H9 (cell line): ENCODE measurements around the gene ACOT7. TPM values are rescaled to one million over a fixed set of nuclear protein-coding genes. Genes with fewer than 3 reads are reported as not detected.

Source experiments
- DNase-seq: peaks from one replicate; pipeline ENCODE4 v3.0.0-alpha.2; 2017
- H2AFZ ChIP-seq: one replicate; pipeline ENCODE4 v1.6.1; 2013; ENCODE audit warnings: mild to moderate bottlenecking, low read length, control low read depth, moderate library complexity
- H2AK5ac ChIP-seq: 2 replicates; pipeline ENCODE4 v1.6.1; 2013; ENCODE audit warnings: low read length, control low read depth, mixed read lengths; ENCODE audit not compliant: insufficient read length
- H2BK120ac ChIP-seq: one replicate; pipeline ENCODE4 v1.6.1; 2013; ENCODE audit warnings: low read depth, mild to moderate bottlenecking, low read length, control low read depth, inconsistent platforms; ENCODE audit not compliant: poor library complexity, severe bottlenecking
- H2BK12ac ChIP-seq: 2 replicates; pipeline ENCODE4 v1.6.1; 2013; ENCODE audit warnings: low read length, control low read depth, mixed read lengths, low read depth; ENCODE audit not compliant: insufficient read length
- H2BK15ac ChIP-seq: 2 replicates; pipeline ENCODE4 v1.6.1; 2013; ENCODE audit warnings: low read depth, low read length, control low read depth
- H2BK20ac ChIP-seq: one replicate; pipeline ENCODE4 v1.6.1; 2013; ENCODE audit warnings: low read depth, mild to moderate bottlenecking, low read length, control low read depth, inconsistent platforms; ENCODE audit not compliant: poor library complexity, severe bottlenecking
- H2BK5ac ChIP-seq: 2 replicates; pipeline ENCODE4 v1.6.1; 2013; ENCODE audit warnings: low read length, control low read depth, mixed read lengths; ENCODE audit not compliant: insufficient read length
- H3K14ac ChIP-seq: 2 replicates; pipeline ENCODE4 v1.6.1; 2013; ENCODE audit warnings: low read length, control low read depth; ENCODE audit not compliant: insufficient read depth
- H3K18ac ChIP-seq: 2 replicates; pipeline ENCODE4 v1.6.1; 2013; ENCODE audit warnings: low read depth, mild to moderate bottlenecking, mixed read lengths, low read length, control low read depth; ENCODE audit not compliant: insufficient read length
- H3K23ac ChIP-seq: 2 replicates; pipeline ENCODE4 v1.6.1; 2013; ENCODE audit warnings: low read length, control low read depth, mixed read lengths, low read depth; ENCODE audit not compliant: insufficient read length
- H3K23me2 ChIP-seq: 2 replicates; pipeline ENCODE4 v1.6.1; 2013; ENCODE audit warnings: low read depth, mild to moderate bottlenecking, mixed read lengths, low read length, control low read depth; ENCODE audit not compliant: insufficient read length, poor library complexity, severe bottlenecking
- H3K27ac ChIP-seq: 2 replicates; pipeline ENCODE4 v1.5.1; 2013; ENCODE audit warnings: low read length, control low read depth, mixed read lengths, low read depth; ENCODE audit not compliant: insufficient read length
- H3K27me3 ChIP-seq: 2 replicates; pipeline ENCODE4 v1.6.1; 2013; ENCODE audit warnings: low read length, control low read depth, inconsistent platforms; ENCODE audit not compliant: insufficient read depth
- H3K4ac ChIP-seq: 2 replicates; pipeline ENCODE4 v1.6.1; 2013; ENCODE audit warnings: low read depth, mild to moderate bottlenecking, control low read depth, inconsistent platforms, low read length, moderate library complexity
- H3K4me1 ChIP-seq: 2 replicates; pipeline ENCODE4 v1.6.1; 2013; ENCODE audit warnings: low read length, control low read depth, inconsistent platforms; ENCODE audit not compliant: insufficient read depth
- H3K4me2 ChIP-seq: 2 replicates; pipeline ENCODE4 v1.6.1; 2013; ENCODE audit warnings: low read length, control low read depth, mixed read lengths; ENCODE audit not compliant: insufficient read length, insufficient read depth
- H3K56ac ChIP-seq: 2 replicates; pipeline ENCODE4 v1.6.1; 2013; ENCODE audit warnings: low read depth, mild to moderate bottlenecking, mixed read lengths, low read length, control low read depth; ENCODE audit not compliant: insufficient read length
- H3K79me1 ChIP-seq: 2 replicates; pipeline ENCODE4 v1.6.1; 2013; ENCODE audit warnings: low read depth, mild to moderate bottlenecking, moderate library complexity, low read length, control low read depth, inconsistent platforms; ENCODE audit not compliant: insufficient read depth, poor library complexity, severe bottlenecking
- H3K79me2 ChIP-seq: 2 replicates; pipeline ENCODE4 v1.6.1; 2013; ENCODE audit warnings: low read length, control low read depth, inconsistent platforms; ENCODE audit not compliant: insufficient read depth
- H3K9ac ChIP-seq: 2 replicates; pipeline ENCODE4 v1.6.1; 2013; ENCODE audit warnings: low read length, control low read depth, mixed read lengths; ENCODE audit not compliant: insufficient read length; ENCODE audit errors: extremely low read depth
- H3K9me3 ChIP-seq: one replicate; pipeline ENCODE4 v1.6.1; 2013; ENCODE audit warnings: low read depth, low read length, inconsistent platforms; ENCODE audit not compliant: control insufficient read depth
- H3T11ph ChIP-seq: one replicate; pipeline ENCODE4 v1.6.1; 2013; ENCODE audit warnings: mild to moderate bottlenecking, low read length, control low read depth, inconsistent platforms
- H4K20me1 ChIP-seq: one replicate; pipeline ENCODE4 v1.6.1; 2013; ENCODE audit not compliant: control insufficient read depth, insufficient read length, insufficient read depth
- H4K5ac ChIP-seq: 2 replicates; pipeline ENCODE4 v1.6.1; 2013; ENCODE audit warnings: low read depth, mild to moderate bottlenecking, mixed read lengths, low read length, control low read depth; ENCODE audit not compliant: insufficient read length
- H4K8ac ChIP-seq: replicated peaks from 2 replicates; pipeline ENCODE4 v1.6.1; 2013; ENCODE audit warnings: low read length, control low read depth, mixed read lengths, low read depth; ENCODE audit not compliant: insufficient read length
- H4K91ac ChIP-seq: 2 replicates; pipeline ENCODE4 v1.6.1; 2013; ENCODE audit warnings: low read depth, mild to moderate bottlenecking, moderate library complexity, mixed read lengths, low read length, control low read depth; ENCODE audit not compliant: insufficient read length
- H3K27ac Mint-ChIP-seq, 3 experiments: 2 replicates in 2 of 3; 3 replicates in 1 of 3; pipeline ENCODE4 v1.8.0; 2020 to 2021; ENCODE audit warnings: mixed read lengths in 3 of 3, mild to moderate bottlenecking in 1 of 3, moderate library complexity in 1 of 3
- H3K27me3 Mint-ChIP-seq: 2 replicates; pipeline ENCODE4 v1.8.0; 2021; ENCODE audit warnings: low read depth, mild to moderate bottlenecking, moderate library complexity, mixed read lengths
- H3K36me3 Mint-ChIP-seq, 3 experiments: 2 replicates in 2 of 3; 3 replicates in 1 of 3; pipeline ENCODE4 v1.8.0; 2020 to 2021; ENCODE audit warnings: low read depth in 3 of 3, mixed read lengths in 3 of 3; ENCODE audit not compliant: insufficient read depth in 1 of 3
- H3K4me1 Mint-ChIP-seq, 2 experiments: 2 replicates each; pipeline ENCODE4 v1.8.0; 2020; ENCODE audit warnings: mixed read lengths in 2 of 2
- H3K4me3 Mint-ChIP-seq, 2 experiments: 2 replicates in 1 of 2; 3 replicates in 1 of 2; pipeline ENCODE4 v1.8.0; 2020 to 2021; ENCODE audit warnings: mild to moderate bottlenecking in 2 of 2, mixed read lengths in 2 of 2, moderate library complexity in 1 of 2
- H3K9me3 Mint-ChIP-seq, 2 experiments: 2 replicates in 1 of 2; 3 replicates in 1 of 2; pipeline ENCODE4 v1.8.0; 2020; ENCODE audit warnings: mild to moderate bottlenecking in 2 of 2, mixed read lengths in 2 of 2, moderate library complexity in 1 of 2
- CTCF ChIP-seq: fragments of 200-600 bp; sonication (generic); conservative IDR thresholded peaks from 3 replicates; pipeline ENCODE4 v1.8.0; 2021; ENCODE audit warnings: antibody characterized with exemption, mild to moderate bottlenecking
- WGBS: extraction: QIAGEN DNeasy Blood & Tissue Kit; methylation state at CpG from one replicate; pipeline ENCODE4 v1.1.7; 2013; ENCODE audit warnings: missing lambda C conversion rate, low lambda C conversion rate, mixed read lengths; ENCODE audit not compliant: insufficient read length; ENCODE audit errors: extremely low coverage; 5-methylcytosine and 5-hydroxymethylcytosine counted together
- total RNA-seq: library from RNA; stranded (reverse); gene quantifications from 2 replicates; pipeline ENCODE4 v1.2.1, GENCODE V29; 2021

The ACOT7 gene
- total RNA-seq, 1 experiment from 2014 or later: 87.4 TPM

DNA sequence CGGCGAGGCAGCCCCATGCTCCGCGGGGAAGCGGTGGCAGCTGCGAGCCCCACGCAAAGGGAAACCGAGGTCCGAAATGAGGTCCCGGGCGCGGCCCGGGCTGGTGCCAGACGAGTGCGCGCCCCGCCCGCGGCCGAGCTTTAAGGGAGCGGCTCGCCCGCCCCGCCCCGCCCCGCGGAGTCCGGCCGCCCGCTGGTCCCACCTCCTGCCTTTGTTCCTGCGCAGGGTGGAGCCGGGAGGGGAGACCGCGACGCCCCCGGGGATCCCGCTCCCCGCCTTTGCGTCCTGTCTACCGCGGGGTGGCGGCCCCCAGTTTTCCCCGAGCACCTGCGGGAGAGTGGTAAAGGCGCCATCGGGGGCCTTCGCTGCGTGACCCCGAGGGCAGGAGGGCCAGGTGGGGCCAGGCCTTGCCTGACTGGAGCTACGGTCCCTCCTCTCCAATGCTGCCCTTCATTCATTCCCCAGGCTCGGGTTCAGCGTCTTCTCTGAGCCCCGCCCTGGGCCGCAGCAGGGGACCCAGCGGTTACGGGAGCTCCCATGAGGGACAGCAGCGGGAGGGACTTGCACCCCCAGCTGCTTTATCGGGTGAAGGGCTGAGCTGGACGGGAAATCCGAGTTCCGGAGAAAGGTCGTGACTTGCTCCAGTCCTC, 26.4 kb upstream of the ACOT7 start, which contains the start of gene HES2:
Gene HES2, minus strand, starts transcription at position 116 of the 650 bp plus-strand sequence. Its CDS starts 99 bp downstream, at position 17.
- no peak within 1 kb of the TSS for H4K8ac ChIP-seq
- H2AFZ ChIP-seq: no peak within 1 kb of the TSS
- H3K23ac ChIP-seq: no peak within 1 kb of the TSS
- no peaks in the 10 kb centered on the region for H3K79me1 ChIP-seq
- no peak within 1 kb of the TSS for H2BK5ac ChIP-seq
- H4K5ac ChIP-seq: no peak within 1 kb of the TSS
- no peak within 1 kb of the TSS for H2BK15ac ChIP-seq
- no peak within 1 kb of the TSS for H3K9ac ChIP-seq
- no peaks in the 10 kb centered on the region for H3K4me1 ChIP-seq
- Mint-ChIP-seq H3K4me1 (peaks cover 21 to 24% of the 10 kb centered on the region in 2 experiments), H3K36me3 (no peaks in the 10 kb centered on the region), H3K9me3 (peaks cover 0 to 3% of the 10 kb centered on the region in 2 experiments; a peak in 2 of 5 replicates), H3K27ac (no peak within 1 kb of the TSS), H3K4me3 (peak within 1 kb of the TSS; percentile 42 to 74), H3K27me3 (peaks cover 93% of the 10 kb centered on the region)
- H4K20me1 ChIP-seq: no peaks in the 10 kb centered on the region
- no peak for TF ChIP-seq CTCF
- H3K56ac ChIP-seq: no peak within 1 kb of the TSS
- H3K14ac ChIP-seq: no peak within 1 kb of the TSS; the same call in 1 of the 2 replicates
- no peak within 1 kb of the TSS for H3K27ac ChIP-seq
- no peak within 1 kb of the TSS for H4K91ac ChIP-seq
- H3K9me3 ChIP-seq: no peaks in the 10 kb centered on the region
- H2BK120ac ChIP-seq: no peak within 1 kb of the TSS
- H3K18ac ChIP-seq: no peak within 1 kb of the TSS
- peaks cover 10% of the 10 kb centered on the region for H3K23me2 ChIP-seq
- H3K79me2 ChIP-seq: no peaks in the 10 kb centered on the region
- peaks cover 75% of the 10 kb centered on the region for H3K27me3 ChIP-seq
- peak within 1 kb of the TSS; percentile 50 for H3K4me2 ChIP-seq
- H2BK12ac ChIP-seq: no peak within 1 kb of the TSS
- no peak within 1 kb of the TSS for H3T11ph ChIP-seq
- no CpG with 5 or more reads among the region's 62 CpGs for WGBS
- no peak within 1 kb of the TSS for H3K4ac ChIP-seq
- no peak within 1 kb of the TSS for H2AK5ac ChIP-seq
- H2BK20ac ChIP-seq: no peak within 1 kb of the TSS
- peak; percentile 74 for DNase-seq
